Retina (tissue), 1 donor: ENCODE measurements around the gene RAI14.

ENCODE experiments used
- DNase-seq: peaks from one replicate; pipeline ENCODE4 v3.0.0-alpha.2; 2016

Gene RAI14

GRCh38 chr5:34656001-34656699 lies at the start of gene RAI14:
RAI14 (plus strand) TSS chr5:34656328; CDS start chr5:34686920, 30,592 bp downstream.
- DNase-seq, result peak; percentile 84

GRCh38 chr5:34608368-34608767 lies 47.8 kb upstream of the RAI14 start:
- DNase-seq, result no peak

- DNase-seq, result no peak
Observed at GRCh38 chr5:34608859-34609648, 47.1 kb upstream of the RAI14 start.

DNA sequence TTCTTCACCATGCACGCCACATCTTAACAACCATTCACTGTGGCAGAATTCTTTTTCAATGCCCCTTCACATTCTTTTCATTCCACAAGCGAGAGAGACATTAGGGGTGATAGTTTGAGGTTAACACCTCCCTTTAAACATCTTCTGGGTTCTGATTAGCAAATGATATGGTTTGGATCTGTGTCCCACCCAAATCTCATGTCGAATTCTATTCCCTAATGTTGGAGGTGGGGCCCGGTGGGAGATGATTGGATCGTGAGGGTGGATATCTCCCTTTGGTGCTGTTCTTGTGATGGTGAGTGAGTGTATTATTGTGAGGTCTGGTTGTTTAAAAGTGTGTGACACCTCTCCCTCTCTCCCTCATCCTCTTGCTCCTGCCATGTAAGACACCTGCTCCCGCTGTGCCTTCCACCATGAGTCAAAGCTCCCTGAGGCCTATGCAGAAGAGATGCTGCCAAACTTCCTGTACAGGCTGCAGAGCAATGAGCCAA lies 46.1 kb upstream of the RAI14 start:
- no peak for DNase-seq

DNA sequence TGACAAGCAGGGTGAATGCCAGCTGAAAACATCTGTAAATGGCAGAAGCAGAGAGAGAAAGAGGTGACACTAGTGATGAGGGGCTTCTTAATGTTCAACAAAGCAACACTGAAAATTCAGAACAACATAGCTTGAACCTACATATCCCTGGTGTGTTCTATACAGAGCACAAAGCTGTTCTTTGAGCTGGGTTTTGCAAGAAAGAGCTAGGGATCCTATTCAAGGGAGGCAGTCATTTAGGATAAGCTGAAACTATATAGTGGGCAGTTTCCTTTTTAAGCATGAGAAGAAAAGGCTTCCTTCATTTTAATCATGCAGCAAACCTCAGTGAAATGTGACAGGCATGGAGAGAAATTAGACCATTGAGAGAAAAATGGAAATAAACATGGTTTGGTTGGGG lies 45.6 kb upstream of the RAI14 start:
- no peak for DNase-seq

GRCh38 chr5:34611464-34612415 lies 44.4 kb upstream of the RAI14 start:
- no peak for DNase-seq

DNA sequence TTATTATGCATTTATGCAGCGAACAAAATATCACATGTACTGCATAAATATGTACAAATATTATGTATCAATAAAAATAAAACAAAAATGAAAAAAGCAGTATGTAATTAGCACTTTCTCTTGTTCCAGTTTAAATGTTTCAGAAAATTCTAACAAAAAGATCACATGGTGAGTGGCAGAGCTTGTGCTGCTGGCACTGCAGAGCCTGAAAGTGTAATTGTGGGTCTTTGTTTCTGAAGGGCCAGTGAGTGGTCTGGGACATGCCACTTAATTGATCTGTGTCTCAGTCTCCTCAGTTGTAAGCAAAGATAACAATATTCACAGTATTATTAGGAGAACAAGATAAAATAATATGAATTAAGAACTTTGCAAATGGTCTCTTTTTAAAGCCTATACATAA lies 39.5 kb upstream of the RAI14 start:
- no peak for DNase-seq

GRCh38 chr5:34618371-34619065 lies 37.6 kb upstream of the RAI14 start:
- no peak for DNase-seq

- DNase-seq, result no peak
Observed at GRCh38 chr5:34620185-34620584, 35.9 kb upstream of the RAI14 start.

- DNase-seq, result no peak
Observed at GRCh38 chr5:34621277-34622097, 34.6 kb upstream of the RAI14 start.

DNA sequence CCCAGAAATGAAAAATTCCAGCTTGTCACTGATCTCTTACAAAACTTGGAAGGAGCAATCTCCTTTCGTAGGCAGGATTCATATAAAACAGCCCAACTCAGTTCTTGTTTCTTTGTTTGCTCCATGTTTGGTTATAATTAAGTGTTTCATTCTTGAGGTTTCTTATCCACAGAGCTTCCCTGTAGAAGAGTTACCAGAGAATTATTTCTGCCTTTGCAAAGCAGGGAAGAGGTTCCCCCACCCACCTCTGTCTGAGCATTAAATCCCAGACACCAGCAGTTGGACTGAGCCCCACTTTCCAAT lies 34.1 kb upstream of the RAI14 start:
- DNase-seq, result no peak

GRCh38 chr5:34624691-34625090 lies 31.4 kb upstream of the RAI14 start:
- no peak for DNase-seq

GRCh38 chr5:34625246-34625645 lies 30.9 kb upstream of the RAI14 start:
- no peak for DNase-seq

- DNase-seq, result no peak
Observed at GRCh38 chr5:34626036-34626435, 30.1 kb upstream of the RAI14 start.

GRCh38 chr5:34626751-34627150 lies 29.4 kb upstream of the RAI14 start:
- DNase-seq, result no peak

DNA sequence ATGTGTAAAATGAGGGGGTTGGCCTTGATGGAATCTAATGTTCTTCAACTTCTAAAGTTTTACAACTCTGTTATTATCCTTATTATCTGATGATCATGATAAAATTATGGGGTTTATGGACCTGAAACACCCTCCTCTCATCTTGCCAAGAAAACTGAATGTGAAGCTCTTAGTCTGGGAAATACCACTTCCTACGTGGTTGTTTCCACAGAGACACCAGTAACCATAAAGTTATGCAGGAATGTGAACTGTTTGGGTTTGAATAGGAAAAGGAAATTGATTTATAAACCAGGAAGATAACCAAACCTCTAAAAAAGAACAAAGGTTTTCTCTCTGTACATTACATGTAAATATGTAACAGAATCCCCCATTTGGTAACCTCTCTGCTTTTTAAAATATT lies 28.3 kb upstream of the RAI14 start:
- DNase-seq, result no peak

GRCh38 chr5:34628373-34628772 lies 27.8 kb upstream of the RAI14 start:
- no peak for DNase-seq

DNA sequence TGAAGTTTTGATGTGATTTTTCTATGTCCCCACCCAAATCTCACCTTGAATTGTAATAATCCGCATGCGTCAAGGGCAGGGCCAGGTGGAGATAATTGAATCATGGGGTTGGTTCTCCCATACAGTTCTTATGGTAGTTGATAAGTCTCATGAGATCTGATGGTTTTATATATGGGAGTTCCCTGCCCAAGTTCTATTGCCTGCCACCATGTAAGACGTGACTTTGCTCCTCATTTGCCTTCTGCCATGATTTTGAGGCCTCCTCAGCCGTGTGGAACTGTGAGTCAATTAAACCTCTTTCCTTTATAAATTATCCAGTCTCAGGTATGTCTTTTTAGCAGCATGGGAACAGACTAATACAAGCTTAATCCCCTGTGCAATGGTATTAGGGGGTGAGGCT lies 25.5 kb upstream of the RAI14 start:
- no peak for DNase-seq

DNA sequence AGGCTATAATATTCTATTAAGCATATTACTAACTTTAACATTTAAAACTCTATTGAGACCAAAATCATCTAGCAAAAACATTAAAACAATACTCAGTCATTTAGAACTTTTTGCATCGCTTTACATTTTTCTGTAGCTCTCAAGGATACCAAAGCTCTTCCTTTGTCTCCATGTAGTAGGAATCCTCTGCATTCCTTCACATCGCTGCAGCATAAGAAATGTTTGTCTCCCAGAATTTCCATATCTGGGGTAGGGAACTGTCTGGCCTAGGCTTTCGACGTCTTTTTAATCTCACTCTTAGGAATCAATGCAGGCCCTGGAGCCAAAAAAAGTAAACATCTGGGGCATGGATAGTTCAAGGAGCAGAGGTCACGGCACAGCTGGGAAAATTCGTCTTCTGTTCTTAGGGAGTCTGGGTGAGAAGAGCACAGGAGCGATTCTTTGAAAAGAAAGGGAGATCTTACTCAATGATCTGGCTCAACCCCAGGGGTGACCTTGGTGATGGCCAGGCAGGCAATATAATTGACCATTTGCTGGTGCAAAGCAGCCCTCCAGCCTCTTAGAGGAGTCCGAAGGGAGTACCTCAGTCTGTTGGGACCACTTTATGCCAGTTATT lies 23.2 kb upstream of the RAI14 start:
- DNase-seq, result no peak

GRCh38 chr5:34639852-34640626 lies 16.1 kb upstream of the RAI14 start:
- DNase-seq, result no peak
